Endothelial cell (in vitro differentiated cells): ENCODE data around the gene NKIRAS1. TPM values are rescaled to one million over a fixed set of nuclear protein-coding genes. Genes with fewer than 3 reads are reported as not detected.

Experiments
- DNase-seq: peaks from one replicate; pipeline ENCODE4 v3.0.0; 2021; ENCODE audit warnings: low spot score
- H3K27ac Mint-ChIP-seq: one replicate; pipeline ENCODE4 v1.8.0; 2021; ENCODE audit warnings: mixed read lengths, inconsistent platforms; ENCODE audit not compliant: unreplicated experiment
- H3K27me3 Mint-ChIP-seq: one replicate; pipeline ENCODE4 v1.8.0; 2021; ENCODE audit warnings: mild to moderate bottlenecking, moderate library complexity, mixed read lengths, inconsistent platforms; ENCODE audit not compliant: unreplicated experiment
- H3K36me3 Mint-ChIP-seq: one replicate; pipeline ENCODE4 v1.8.0; 2021; ENCODE audit warnings: mild to moderate bottlenecking, low read depth, mixed read lengths, inconsistent platforms; ENCODE audit not compliant: unreplicated experiment
- H3K4me1 Mint-ChIP-seq: one replicate; pipeline ENCODE4 v1.8.0; 2021; ENCODE audit warnings: mild to moderate bottlenecking, mixed read lengths, inconsistent platforms; ENCODE audit not compliant: unreplicated experiment
- H3K4me3 Mint-ChIP-seq: one replicate; pipeline ENCODE4 v1.8.0; 2021; ENCODE audit warnings: mild to moderate bottlenecking, mixed read lengths, inconsistent platforms; ENCODE audit not compliant: unreplicated experiment
- H3K9me3 Mint-ChIP-seq: one replicate; pipeline ENCODE4 v1.8.0; 2021; ENCODE audit warnings: mixed read lengths, inconsistent platforms; ENCODE audit not compliant: unreplicated experiment
- CTCF ChIP-seq: fragments of 200-600 bp; sonication (generic); IDR thresholded peaks from one replicate; pipeline ENCODE4 v1.5.0; 2021; ENCODE audit warnings: antibody characterized with exemption; ENCODE audit not compliant: unreplicated experiment
- total RNA-seq: library from RNA; stranded (reverse); fragmentation: NEBNext Ultra II Directional; extraction: Animal tissue kit (Norgen Biotek cat#: 25700); gene quantifications from one replicate; pipeline ENCODE4 v1.2.1, GENCODE V29; 2021; ENCODE audit not compliant: unreplicated experiment

Gene NKIRAS1
- total RNA-seq, 1 donor from 2014 or later, result 4.3 TPM

- Mint-ChIP-seq H3K9me3 (no peaks in the 10 kb centered on the region), H3K4me1 (peaks cover 9% of the 10 kb centered on the region), H3K36me3 (peaks cover 9% of the 10 kb centered on the region), H3K4me3 (no peak overlapping the region), H3K27ac (no peak overlapping the region), H3K27me3 (peaks cover 15% of the 10 kb centered on the region)
- DNase-seq, result no peak
- TF ChIP-seq CTCF, result no peak
Observed at GRCh38 chr3:23942546-23942945, 25.8 kb upstream of the NKIRAS1 start.

- H3K36me3 Mint-ChIP-seq, result peaks cover 7% of the 10 kb centered on the region
- peaks cover 7% of the 10 kb centered on the region for H3K4me1 Mint-ChIP-seq
- H3K4me3 Mint-ChIP-seq, result no peak overlapping the region
- no peak for DNase-seq
- no peaks in the 10 kb centered on the region for H3K9me3 Mint-ChIP-seq
- no peak overlapping the region for H3K27ac Mint-ChIP-seq
- TF ChIP-seq CTCF, result no peak
- H3K27me3 Mint-ChIP-seq, result peaks cover 11% of the 10 kb centered on the region
Observed at GRCh38 chr3:23941440-23941839, 24.6 kb upstream of the NKIRAS1 start.

- Mint-ChIP-seq H3K27me3 (peaks cover 10% of the 10 kb centered on the region), H3K36me3 (peaks cover 6% of the 10 kb centered on the region), H3K9me3 (no peaks in the 10 kb centered on the region), H3K4me1 (peaks cover 7% of the 10 kb centered on the region), H3K27ac (no peak overlapping the region), H3K4me3 (no peak overlapping the region)
- no peak for DNase-seq
- TF ChIP-seq CTCF, result no peak
Observed at GRCh38 chr3:23940775-23941174, 24.0 kb upstream of the NKIRAS1 start.

GRCh38 chr3:23938688-23939087 lies 21.9 kb upstream of the NKIRAS1 start:
- Mint-ChIP-seq H3K36me3 (no peaks in the 10 kb centered on the region), H3K27me3 (peaks cover 3% of the 10 kb centered on the region), H3K9me3 (no peaks in the 10 kb centered on the region), H3K4me3 (no peak overlapping the region), H3K27ac (no peak overlapping the region), H3K4me1 (peaks cover 2% of the 10 kb centered on the region)
- no peak for TF ChIP-seq CTCF
- DNase-seq, result no peak

- Mint-ChIP-seq H3K27me3 (no peaks in the 10 kb centered on the region), H3K4me3 (no peak overlapping the region), H3K9me3 (no peaks in the 10 kb centered on the region), H3K4me1 (peaks cover 2% of the 10 kb centered on the region), H3K36me3 (no peaks in the 10 kb centered on the region), H3K27ac (no peak overlapping the region)
- DNase-seq, result no peak
- no peak for TF ChIP-seq CTCF
Observed at GRCh38 chr3:23937296-23937695, 20.5 kb upstream of the NKIRAS1 start.
